ENCODE measurements around the gene NUDT21. TPM values are rescaled to one million over a fixed set of nuclear protein-coding genes. Genes with fewer than 3 reads are reported as not detected.

Gene NUDT21
- total RNA-seq, 4 donors from 2014 or later: 43.0 to 72.6 (median 55.6) TPM

- Histone ChIP-seq H3K9me3 (no peaks in the 10 kb centered on the region), H3K27me3 (no peaks in the 10 kb centered on the region), H3K36me3 (peaks cover 0 to 98% of the 10 kb centered on the region in 2 donors), H3K27ac (no peak overlapping the region), H3K4me1 (no peaks in the 10 kb centered on the region), H3K4me3 (no peak overlapping the region)
- WGBS, 2 donors (ENCODE audit: low coverage in 1 of 2): 83 to 87% methylated on average over 6 to 7 of the region's 7 CpGs
- ATAC-seq: no peak
- TF ChIP-seq, protein P1, sequence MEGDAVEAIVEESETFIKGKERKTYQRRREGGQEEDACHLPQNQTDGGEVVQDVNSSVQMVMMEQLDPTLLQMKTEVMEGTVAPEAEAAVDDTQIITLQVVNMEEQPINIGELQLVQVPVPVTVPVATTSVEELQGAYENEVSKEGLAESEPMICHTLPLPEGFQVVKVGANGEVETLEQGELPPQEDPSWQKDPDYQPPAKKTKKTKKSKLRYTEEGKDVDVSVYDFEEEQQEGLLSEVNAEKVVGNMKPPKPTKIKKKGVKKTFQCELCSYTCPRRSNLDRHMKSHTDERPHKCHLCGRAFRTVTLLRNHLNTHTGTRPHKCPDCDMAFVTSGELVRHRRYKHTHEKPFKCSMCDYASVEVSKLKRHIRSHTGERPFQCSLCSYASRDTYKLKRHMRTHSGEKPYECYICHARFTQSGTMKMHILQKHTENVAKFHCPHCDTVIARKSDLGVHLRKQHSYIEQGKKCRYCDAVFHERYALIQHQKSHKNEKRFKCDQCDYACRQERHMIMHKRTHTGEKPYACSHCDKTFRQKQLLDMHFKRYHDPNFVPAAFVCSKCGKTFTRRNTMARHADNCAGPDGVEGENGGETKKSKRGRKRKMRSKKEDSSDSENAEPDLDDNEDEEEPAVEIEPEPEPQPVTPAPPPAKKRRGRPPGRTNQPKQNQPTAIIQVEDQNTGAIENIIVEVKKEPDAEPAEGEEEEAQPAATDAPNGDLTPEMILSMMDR (IDR thresholded peaks at IDR 0.05): no peak
- TF ChIP-seq POLR2AphosphoS5 (IDR thresholded peaks at IDR 0.05): no peak
- no peak for TF ChIP-seq POLR2A (IDR thresholded peaks at IDR 0.05)
- no peak for TF ChIP-seq EP300 (IDR thresholded peaks at IDR 0.05)
Measured at GRCh38 chr16:56480776-56481467, 29.8 kb upstream of the NUDT21 start.

DNA sequence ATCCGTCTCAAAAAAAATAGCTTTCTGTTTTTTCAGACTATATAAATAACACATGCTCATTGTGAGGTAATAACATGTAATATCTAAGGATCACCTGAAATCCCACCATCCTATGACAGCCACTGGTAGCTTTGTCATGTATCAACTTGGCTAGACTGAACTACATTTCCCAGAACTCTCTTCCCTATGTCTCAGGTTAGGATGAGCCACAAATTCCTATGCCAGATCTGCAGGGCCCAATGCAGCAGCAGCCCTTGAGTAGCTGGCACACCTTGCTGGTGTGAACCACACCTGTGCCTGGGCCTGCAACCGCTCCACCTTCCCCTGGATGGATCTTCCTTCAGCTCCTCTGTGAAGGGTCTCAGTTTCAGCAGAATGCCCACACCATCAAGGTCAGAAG, 28.3 kb upstream of the NUDT21 start:
- ATAC-seq: no peak
- no peak for TF ChIP-seq EP300 (IDR thresholded peaks at IDR 0.05)
- no peak for TF ChIP-seq POLR2A (IDR thresholded peaks at IDR 0.05)
- TF ChIP-seq POLR2AphosphoS5 (IDR thresholded peaks at IDR 0.05): no peak
- TF ChIP-seq, protein P1 (IDR thresholded peaks at IDR 0.05): no peak
- Histone ChIP-seq H3K9me3 (no peaks in the 10 kb centered on the region), H3K27me3 (no peaks in the 10 kb centered on the region), H3K27ac (no peak overlapping the region), H3K4me3 (no peak overlapping the region), H3K4me1 (no peaks in the 10 kb centered on the region), H3K36me3 (peaks cover 7 to 98% of the 10 kb centered on the region in 2 donors)
- 89 to 100% methylated on average over 2 of the region's 2 CpGs for WGBS, 2 donors (ENCODE audit: low coverage in 1 of 2)

DNA sequence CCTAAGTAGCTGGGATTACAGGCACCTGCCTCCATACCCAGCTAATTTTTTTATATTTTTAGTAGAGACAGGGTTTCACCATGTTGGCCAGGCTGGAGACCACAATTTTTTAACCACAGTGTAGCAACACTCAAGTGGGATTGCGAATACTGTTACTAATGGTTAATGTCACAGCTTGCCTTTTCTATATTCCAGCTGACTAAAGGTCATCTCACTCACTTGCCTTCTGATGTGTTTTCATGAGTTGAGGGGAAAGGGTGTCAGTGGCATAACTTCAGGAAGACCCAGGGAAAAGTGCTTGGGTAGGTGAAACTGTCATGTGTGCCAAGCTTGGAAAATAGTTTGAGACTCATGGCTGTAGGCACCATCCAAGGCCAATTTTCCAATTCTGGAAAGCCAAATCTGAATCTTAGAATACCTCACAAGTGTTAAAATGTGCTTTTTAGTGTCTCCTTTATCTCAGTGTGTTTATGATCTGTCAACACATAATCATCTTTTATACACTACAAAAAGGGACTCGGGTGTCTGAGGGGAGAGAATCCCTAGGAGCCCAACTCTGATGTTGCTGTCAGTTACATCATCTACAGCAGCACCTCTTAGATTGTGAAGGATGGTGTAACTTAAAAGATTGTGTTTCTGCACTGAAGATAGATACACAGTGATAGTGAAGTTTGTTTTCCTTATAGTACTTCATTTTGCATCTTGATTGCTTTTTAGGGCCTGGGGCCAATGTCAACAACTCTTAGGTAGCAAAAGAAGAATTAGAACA, 27.3 kb upstream of the NUDT21 start:
- Histone ChIP-seq H3K27me3 (no peaks in the 10 kb centered on the region), H3K4me1 (no peaks in the 10 kb centered on the region), H3K27ac (no peak overlapping the region), H3K9me3 (no peaks in the 10 kb centered on the region), H3K4me3 (no peak overlapping the region), H3K36me3 (peaks cover 7 to 98% of the 10 kb centered on the region in 2 donors)
- no peak for ATAC-seq
- 43 to 83% methylated on average over 1 to 2 of the region's 2 CpGs for WGBS, 2 donors (ENCODE audit: low coverage in 1 of 2)
- TF ChIP-seq, protein P1 (IDR thresholded peaks at IDR 0.05): no peak
- TF ChIP-seq POLR2A (IDR thresholded peaks at IDR 0.05) (no peak), POLR2AphosphoS5 (IDR thresholded peaks at IDR 0.05) (no peak), EP300 (IDR thresholded peaks at IDR 0.05) (no peak)

DNA sequence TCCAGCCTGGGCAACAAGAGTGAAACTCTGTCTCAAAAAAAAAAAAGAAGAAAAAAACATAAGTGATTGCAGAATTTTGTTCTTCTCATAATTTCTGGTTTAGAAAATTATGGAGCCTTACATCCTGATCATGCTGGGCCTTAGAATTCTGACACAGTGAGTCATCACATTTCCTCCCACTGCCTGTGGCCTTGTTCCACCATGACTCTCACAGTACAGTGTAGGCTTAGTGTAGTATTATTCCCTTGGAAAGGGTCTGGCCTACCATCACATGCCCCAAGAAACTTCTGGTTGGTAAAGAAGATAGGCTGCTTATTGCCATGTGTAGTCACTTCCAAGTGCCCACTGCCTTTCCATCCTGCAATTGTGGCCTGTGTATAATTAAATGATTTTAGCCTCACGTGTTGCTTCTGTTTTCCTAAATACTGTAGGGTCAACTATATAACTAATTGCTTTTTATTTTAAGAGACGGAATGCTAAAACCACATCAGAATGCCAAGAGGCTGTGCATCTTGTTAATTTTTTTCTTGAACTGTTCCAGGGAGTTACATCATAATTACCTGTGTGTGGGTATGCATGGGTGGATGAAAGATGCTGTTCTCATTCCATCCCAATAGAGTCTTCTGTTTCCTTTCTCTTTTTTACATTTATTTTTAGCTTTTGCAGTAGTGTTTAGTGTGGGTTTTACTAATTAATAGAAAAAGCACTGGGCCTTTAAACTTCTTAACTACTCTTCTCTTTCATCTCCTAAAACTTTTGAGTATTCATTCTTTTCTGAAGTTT, 26.2 kb upstream of the NUDT21 start:
- no peaks in the 10 kb centered on the region for H3K27me3 ChIP-seq
- peaks cover 7 to 98% of the 10 kb centered on the region in 2 donors for H3K36me3 ChIP-seq
- no peak overlapping the region for H3K27ac ChIP-seq
- 80 to 84% methylated on average over 2 of the region's 2 CpGs for WGBS, 2 donors (ENCODE audit: low coverage in 1 of 2)
- no peaks in the 10 kb centered on the region for H3K9me3 ChIP-seq
- no peak overlapping the region for H3K4me3 ChIP-seq
- no peak for ATAC-seq
- no peak for TF ChIP-seq POLR2A (IDR thresholded peaks at IDR 0.05)
- no peaks in the 10 kb centered on the region for H3K4me1 ChIP-seq

DNA sequence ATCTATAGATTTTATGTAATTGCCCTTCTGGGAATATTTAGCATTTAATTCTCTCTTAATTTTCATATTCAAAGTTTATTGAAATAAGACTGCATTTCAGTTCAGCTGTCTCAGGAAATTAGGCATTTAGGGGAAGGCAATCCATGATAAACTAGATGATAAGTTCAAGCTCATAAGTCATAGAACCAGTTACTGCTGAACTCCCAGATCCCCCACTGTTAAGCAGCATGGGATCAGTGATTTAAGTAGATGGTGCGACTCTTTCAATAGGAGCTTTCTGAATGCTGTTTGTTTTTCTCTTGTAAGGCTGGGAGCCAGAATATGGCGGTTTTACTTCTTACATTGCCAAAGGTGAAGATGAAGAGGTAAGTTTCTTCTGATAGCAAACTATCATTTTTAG, 24.1 kb upstream of the NUDT21 start:
- H3K4me1 ChIP-seq: no peaks in the 10 kb centered on the region
- no peak for ATAC-seq
- TF ChIP-seq EP300 (IDR thresholded peaks at IDR 0.05) (no peak), POLR2A (IDR thresholded peaks at IDR 0.05) (no peak), POLR2AphosphoS5 (IDR thresholded peaks at IDR 0.05) (no peak)
- TF ChIP-seq, protein P1 (IDR thresholded peaks at IDR 0.05): no peak
- H3K27me3 ChIP-seq: no peaks in the 10 kb centered on the region
- H3K36me3 ChIP-seq: peaks cover 9 to 98% of the 10 kb centered on the region in 2 donors
- H3K4me3 ChIP-seq: no peak overlapping the region
- no peaks in the 10 kb centered on the region for H3K9me3 ChIP-seq
- 86 to 89% methylated on average over 2 of the region's 2 CpGs for WGBS, 2 donors (ENCODE audit: low coverage in 1 of 2)
- no peak overlapping the region for H3K27ac ChIP-seq
